Neutrophil (primary cell): ENCODE data around the gene SLIT3.

Experiments used
- H3K27ac ChIP-seq: fragments of 200-600 bp; sonication (generic); 2 replicates; pipeline ENCODE4 v1.5.1; 2016; ENCODE audit warnings: mild to moderate bottlenecking, moderate library complexity
- H3K27me3 ChIP-seq: fragments of 200-600 bp; sonication (generic); 2 replicates; pipeline ENCODE4 v1.6.0; 2016; ENCODE audit warnings: mild to moderate bottlenecking
- H3K36me3 ChIP-seq: fragments of 200-600 bp; sonication (generic); 2 replicates; pipeline ENCODE4 v1.5.1; 2017
- H3K4me1 ChIP-seq, 2 experiments: fragments of 200-600 bp in 1 of 2; sonication (generic) in 1 of 2; 1 replicate in 1 of 2; 2 replicates in 1 of 2; pipeline versions ENCODE4 v1.5.1 to v1.6.1; 2013 to 2016; ENCODE audit warnings: low read depth in 1 of 2, low read length in 1 of 2, mild to moderate bottlenecking in 1 of 2, moderate library complexity in 1 of 2; ENCODE audit not compliant: control insufficient read depth in 1 of 2, insufficient read depth in 1 of 2
- H3K4me3 ChIP-seq, 2 experiments: fragments of 200-600 bp in 1 of 2; sonication (generic) in 1 of 2; 1 replicate in 1 of 2; 2 replicates in 1 of 2; pipeline ENCODE4 v1.5.1; 2013 to 2016; ENCODE audit warnings: low read depth in 1 of 2, low read length in 1 of 2, mild to moderate bottlenecking in 1 of 2, moderate library complexity in 1 of 2
- H3K9me3 ChIP-seq: fragments of 200-600 bp; sonication (generic); 2 replicates; pipeline ENCODE4 v1.5.1; 2016
- CTCF ChIP-seq: fragments of 200-600 bp; sonication (generic); IDR thresholded peaks from 2 replicates; pipeline ENCODE4 v1.5.1; 2016; ENCODE audit warnings: antibody characterized with exemption

Gene SLIT3

GRCh38 chr5:169222934-169223594 lies 77.9 kb downstream of the SLIT3 start:
- no peak overlapping the region for H3K27ac ChIP-seq
- H3K9me3 ChIP-seq: no peaks in the 10 kb centered on the region
- no peak overlapping the region for H3K4me3 ChIP-seq
- no peaks in the 10 kb centered on the region for H3K4me1 ChIP-seq
- H3K36me3 ChIP-seq: no peaks in the 10 kb centered on the region
- TF ChIP-seq CTCF: no peak
- H3K27me3 ChIP-seq: no peaks in the 10 kb centered on the region

- no peaks in the 10 kb centered on the region for H3K4me1 ChIP-seq
- H3K27ac ChIP-seq: no peak overlapping the region
- no peaks in the 10 kb centered on the region for H3K9me3 ChIP-seq
- H3K36me3 ChIP-seq: no peaks in the 10 kb centered on the region
- H3K4me3 ChIP-seq: no peak overlapping the region
- TF ChIP-seq CTCF: no peak
- H3K27me3 ChIP-seq: no peaks in the 10 kb centered on the region
These were observed 79.4 kb downstream of the SLIT3 start for GRCh38 chr5:169221519-169221918.

- TF ChIP-seq CTCF: no peak
These were observed 81.0 kb downstream of the SLIT3 start for GRCh38 chr5:169219961-169220360.

GRCh38 chr5:169219351-169219750 lies 81.6 kb downstream of the SLIT3 start:
- no peak overlapping the region for H3K27ac ChIP-seq
- H3K9me3 ChIP-seq: no peaks in the 10 kb centered on the region
- no peak overlapping the region for H3K4me3 ChIP-seq
- no peaks in the 10 kb centered on the region for H3K27me3 ChIP-seq
- H3K4me1 ChIP-seq: no peaks in the 10 kb centered on the region
- TF ChIP-seq CTCF: no peak
- no peaks in the 10 kb centered on the region for H3K36me3 ChIP-seq

More at GRCh38 chr5:169219961-169220360, 81.0 kb downstream of the SLIT3 start:
- Histone ChIP-seq H3K4me1 (no peaks in the 10 kb centered on the region), H3K4me3 (no peak overlapping the region), H3K27me3 (no peaks in the 10 kb centered on the region), H3K9me3 (no peaks in the 10 kb centered on the region), H3K36me3 (no peaks in the 10 kb centered on the region), H3K27ac (no peak overlapping the region)

DNA sequence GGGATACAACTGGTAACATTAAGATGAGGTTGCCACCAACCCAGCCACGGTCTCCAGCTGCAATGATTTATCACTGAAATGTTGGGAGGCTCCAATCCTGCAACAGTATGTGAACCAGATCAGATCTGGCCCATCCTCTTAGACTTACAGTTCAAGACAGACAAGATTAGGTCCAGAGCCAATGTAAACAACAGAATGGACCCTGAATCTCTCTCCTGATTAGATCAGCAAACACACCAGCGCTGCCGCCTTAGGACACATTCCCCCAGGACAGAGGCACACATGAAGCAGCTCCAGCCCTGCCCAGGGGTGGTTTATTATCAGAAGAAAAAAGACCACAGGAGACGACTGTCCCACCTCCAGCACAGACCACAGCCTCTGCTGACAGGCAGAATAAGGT lies 82.1 kb downstream of the SLIT3 start:
- Histone ChIP-seq H3K4me3 (no peak overlapping the region), H3K36me3 (no peaks in the 10 kb centered on the region), H3K9me3 (no peaks in the 10 kb centered on the region), H3K27ac (no peak overlapping the region), H3K4me1 (no peaks in the 10 kb centered on the region), H3K27me3 (no peaks in the 10 kb centered on the region)
- TF ChIP-seq CTCF: no peak

DNA sequence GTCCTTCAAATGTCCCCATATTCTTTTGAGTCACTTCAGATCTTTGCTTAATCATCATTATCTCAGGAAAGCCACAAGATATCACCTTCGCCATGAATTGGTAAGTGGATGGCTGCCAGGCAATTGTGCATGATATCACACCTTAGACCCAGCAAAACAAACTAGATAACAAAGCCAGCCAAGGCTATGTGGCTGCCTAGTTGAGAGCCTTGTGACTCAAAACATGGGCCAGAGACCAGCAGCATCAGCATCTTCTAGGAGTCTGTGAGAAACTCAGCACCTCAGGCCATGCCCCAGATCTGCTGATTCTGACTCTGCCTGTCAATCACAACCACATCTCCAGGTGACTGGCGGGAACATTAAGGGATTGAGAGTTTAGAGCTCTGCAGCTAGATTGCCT lies 82.8 kb downstream of the SLIT3 start:
- Histone ChIP-seq H3K27me3 (no peaks in the 10 kb centered on the region), H3K4me1 (no peaks in the 10 kb centered on the region), H3K9me3 (no peaks in the 10 kb centered on the region), H3K4me3 (no peak overlapping the region), H3K36me3 (no peaks in the 10 kb centered on the region), H3K27ac (no peak overlapping the region)
- no peak for TF ChIP-seq CTCF
